ENCODE results near the gene CLDN7.
A peak's percentile ranks its signal among the peaks of the same experiment; 100 is the strongest.

CLDN7 gene

DNA sequence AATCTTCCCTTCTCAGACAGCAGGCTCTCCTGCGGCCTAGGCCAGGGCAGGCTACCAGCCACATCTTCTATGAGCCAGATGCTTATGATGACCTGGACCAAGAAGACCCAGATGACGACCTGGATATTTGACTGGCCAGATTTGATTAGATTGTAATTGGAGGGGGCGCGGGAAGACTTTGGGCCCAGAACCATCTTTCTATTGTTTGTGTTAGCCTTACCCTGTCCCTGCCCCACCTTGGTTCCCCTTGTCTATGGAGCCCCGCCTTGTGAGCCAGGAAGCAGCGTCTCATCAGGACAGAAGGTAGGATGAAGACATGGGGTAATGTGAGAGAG lies 2.8 kb downstream of the CLDN7 start:
- H4K5ac ChIP-seq (ENCODE audit: low read length), result no peak overlapping the region
- H3K79me2 ChIP-seq (ENCODE audit: control insufficient read depth, insufficient read depth, low read length), result peaks cover 25% of the 10 kb centered on the region
- DNase-seq, result no peak
- H3K9ac ChIP-seq (ENCODE audit: low read length), result no peak overlapping the region
- no CpG with 5 or more reads among the region's 6 CpGs for WGBS (ENCODE audit: extremely low coverage, insufficient coverage, low lambda C conversion rate)
- H2BK120ac ChIP-seq (ENCODE audit: low read depth, low read length), result no peak overlapping the region
- no peak overlapping the region for H2BK5ac ChIP-seq (ENCODE audit: low read length)
- H2BK15ac ChIP-seq (replicated peaks; ENCODE audit: low read depth), result no peak overlapping the region
- no peak overlapping the region for H4K8ac ChIP-seq (ENCODE audit: low read depth, low read length)
- H3K4me3 ChIP-seq (ENCODE audit: low read length), result no peak overlapping the region
- H3K79me1 ChIP-seq (ENCODE audit: low read length), result peaks cover 11% of the 10 kb centered on the region
- H3K4me1 ChIP-seq (ENCODE audit: control insufficient read depth, low read depth, low read length), result peaks cover 5% of the 10 kb centered on the region
- H3K36me3 ChIP-seq (ENCODE audit: control insufficient read depth, insufficient read depth, low read length), result peaks cover 4% of the 10 kb centered on the region
- H3K27ac ChIP-seq (ENCODE audit: low read depth, low read length), result no peak overlapping the region
- no peak overlapping the region for H3K18ac ChIP-seq (ENCODE audit: low read length)
- no peak overlapping the region for H2AK5ac ChIP-seq (ENCODE audit: low read length)
- H3K4me2 ChIP-seq (ENCODE audit: low read length), result no peak overlapping the region
- no peak overlapping the region for H3K4ac ChIP-seq (ENCODE audit: low read depth, low read length)
- no peaks in the 10 kb centered on the region for H3K27me3 ChIP-seq (ENCODE audit: insufficient read depth, low read length, poor library complexity)
- no peak overlapping the region for H3K23ac ChIP-seq (ENCODE audit: low read length)
- H3K56ac ChIP-seq (ENCODE audit: low read length), result no peak overlapping the region

DNA sequence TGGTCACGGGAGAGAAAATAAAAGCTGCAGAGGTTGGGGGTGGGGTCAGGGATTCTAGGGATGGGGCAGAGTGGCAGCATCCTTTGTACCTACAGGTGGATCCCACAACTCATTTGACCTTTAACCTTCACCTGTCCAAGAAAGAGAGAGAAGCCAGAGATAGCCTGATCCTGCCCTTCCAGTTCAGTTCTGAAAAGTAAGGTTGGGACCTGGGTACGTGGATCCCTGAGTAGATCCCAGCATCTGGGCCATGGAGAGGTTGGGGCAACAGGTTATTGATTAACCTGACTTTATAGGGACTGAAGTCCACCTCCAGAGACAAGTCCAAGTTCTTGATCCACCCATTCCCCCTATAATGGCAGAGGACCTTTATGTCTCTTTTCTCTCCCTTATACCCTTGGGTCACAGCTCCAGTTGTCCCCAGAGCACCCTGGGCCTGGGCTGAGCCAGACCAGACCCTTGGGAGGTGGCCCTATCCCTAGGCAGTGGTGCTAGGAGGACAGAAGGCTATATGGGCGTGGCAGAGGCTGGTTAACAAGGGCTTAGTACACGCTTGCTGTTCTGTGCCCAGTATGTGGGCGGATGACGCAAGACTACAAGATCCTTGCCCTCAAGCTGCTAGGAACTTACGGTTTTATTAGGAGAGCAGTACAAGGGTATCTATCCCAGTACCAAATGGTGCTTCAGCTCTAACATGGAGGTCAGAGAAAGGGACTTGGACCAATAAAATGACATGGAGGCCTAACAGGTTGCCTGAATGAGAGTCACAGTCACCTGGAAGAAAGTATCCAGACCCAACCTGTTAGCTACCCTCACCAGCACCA lies 3.3 kb downstream of the CLDN7 start:
- Histone ChIP-seq H3K79me1 (ENCODE audit: low read length) (peaks cover 11% of the 10 kb centered on the region), H3K18ac (ENCODE audit: low read length) (no peak overlapping the region), H2BK15ac (replicated peaks; ENCODE audit: low read depth) (no peak overlapping the region), H3K56ac (ENCODE audit: low read length) (no peak overlapping the region), H3K27ac (ENCODE audit: low read depth, low read length) (no peak overlapping the region), H4K8ac (ENCODE audit: low read depth, low read length) (no peak overlapping the region), H3K4me3 (ENCODE audit: low read length) (no peak overlapping the region), H3K4ac (ENCODE audit: low read depth, low read length) (no peak overlapping the region), H3K79me2 (ENCODE audit: control insufficient read depth, insufficient read depth, low read length) (peaks cover 25% of the 10 kb centered on the region), H3K4me2 (ENCODE audit: low read length) (no peak overlapping the region), H3K36me3 (ENCODE audit: control insufficient read depth, insufficient read depth, low read length) (peaks cover 4% of the 10 kb centered on the region), H3K4me1 (ENCODE audit: control insufficient read depth, low read depth, low read length) (peaks cover 5% of the 10 kb centered on the region), H3K23ac (ENCODE audit: low read length) (no peak overlapping the region), H3K27me3 (ENCODE audit: insufficient read depth, low read length, poor library complexity) (no peaks in the 10 kb centered on the region), H2BK5ac (ENCODE audit: low read length) (no peak overlapping the region), H2AK5ac (ENCODE audit: low read length) (no peak overlapping the region), H4K5ac (ENCODE audit: low read length) (no peak overlapping the region), H2BK120ac (ENCODE audit: low read depth, low read length) (no peak overlapping the region), H3K9ac (ENCODE audit: low read length) (no peak overlapping the region)
- no CpG with 5 or more reads among the region's 7 CpGs for WGBS (ENCODE audit: extremely low coverage, insufficient coverage, low lambda C conversion rate)
- no peak for DNase-seq

DNA sequence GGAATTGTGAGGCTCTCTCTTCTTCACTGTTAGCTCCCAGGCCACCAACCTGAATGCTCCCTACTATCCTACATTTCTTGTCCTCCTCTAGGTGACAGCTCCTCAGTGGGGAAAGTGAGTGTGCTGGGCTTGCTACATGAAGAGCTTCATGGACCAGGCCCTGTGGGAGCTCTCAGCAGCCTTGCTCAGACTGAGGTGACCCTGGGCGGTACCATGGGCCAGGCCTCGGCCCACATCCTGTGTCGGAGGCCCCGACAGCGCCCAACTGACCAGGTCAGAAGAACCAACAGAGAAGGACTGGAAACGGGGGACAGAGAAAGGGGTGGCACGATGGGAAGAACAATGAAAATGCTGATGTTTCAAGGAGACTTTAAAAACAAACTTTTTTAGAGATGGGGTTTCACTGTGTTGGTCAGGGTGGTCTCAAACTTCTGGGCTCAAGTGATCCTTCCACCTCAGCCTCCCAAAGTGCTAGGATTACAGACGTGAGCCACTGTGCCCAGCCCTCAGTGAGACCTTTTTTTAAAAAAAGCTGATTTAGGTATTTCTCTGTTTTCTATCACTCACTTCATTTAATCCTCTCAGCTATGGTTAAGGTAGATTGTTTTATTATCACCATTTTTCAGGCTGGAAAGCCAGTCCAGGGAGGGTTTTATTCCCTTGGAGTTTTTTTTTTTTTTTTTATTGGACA lies 5.4 kb downstream of the CLDN7 start:
- no peak overlapping the region for H4K5ac ChIP-seq (ENCODE audit: low read length)
- no peak overlapping the region for H3K23ac ChIP-seq (ENCODE audit: low read length)
- no peak overlapping the region for H3K4me3 ChIP-seq (ENCODE audit: low read length)
- H2BK5ac ChIP-seq (ENCODE audit: low read length), result no peak overlapping the region
- peaks cover 11% of the 10 kb centered on the region for H3K79me1 ChIP-seq (ENCODE audit: low read length)
- peaks cover 4% of the 10 kb centered on the region for H3K36me3 ChIP-seq (ENCODE audit: control insufficient read depth, insufficient read depth, low read length)
- H2BK15ac ChIP-seq (replicated peaks; ENCODE audit: low read depth), result no peak overlapping the region
- no CpG with 5 or more reads among the region's 8 CpGs for WGBS (ENCODE audit: extremely low coverage, insufficient coverage, low lambda C conversion rate)
- H3K4ac ChIP-seq (ENCODE audit: low read depth, low read length), result no peak overlapping the region
- no peak overlapping the region for H3K9ac ChIP-seq (ENCODE audit: low read length)
- H3K79me2 ChIP-seq (ENCODE audit: control insufficient read depth, insufficient read depth, low read length), result peaks cover 30% of the 10 kb centered on the region
- DNase-seq, result no peak
- H3K4me2 ChIP-seq (ENCODE audit: low read length), result no peak overlapping the region
- H2AK5ac ChIP-seq (ENCODE audit: low read length), result no peak overlapping the region
- peaks cover 5% of the 10 kb centered on the region for H3K4me1 ChIP-seq (ENCODE audit: control insufficient read depth, low read depth, low read length)
- H4K8ac ChIP-seq (ENCODE audit: low read depth, low read length), result no peak overlapping the region
- no peaks in the 10 kb centered on the region for H3K27me3 ChIP-seq (ENCODE audit: insufficient read depth, low read length, poor library complexity)
- H3K56ac ChIP-seq (ENCODE audit: low read length), result no peak overlapping the region
- no peak overlapping the region for H2BK120ac ChIP-seq (ENCODE audit: low read depth, low read length)
- no peak overlapping the region for H3K27ac ChIP-seq (ENCODE audit: low read depth, low read length)
- no peak overlapping the region for H3K18ac ChIP-seq (ENCODE audit: low read length)

DNA sequence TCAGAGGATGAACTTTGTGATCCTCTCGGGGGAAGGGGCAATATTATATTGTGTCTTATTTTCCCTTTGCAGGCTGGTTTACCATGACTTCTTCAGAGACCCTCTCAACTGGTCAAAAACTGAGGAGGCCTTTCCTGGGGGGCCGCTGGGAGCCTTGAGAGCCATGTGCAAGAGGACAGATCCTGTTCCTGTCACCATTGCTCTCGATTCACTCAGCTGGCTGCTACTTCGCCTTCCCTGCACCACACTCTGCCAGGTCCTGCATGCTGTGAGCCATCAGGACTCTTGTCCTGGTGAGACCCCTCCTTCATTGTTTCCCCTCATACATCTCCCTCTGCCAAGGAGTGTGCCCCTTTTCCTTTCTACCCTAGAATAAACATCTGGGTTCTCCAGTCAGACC lies 7.8 kb downstream of the CLDN7 start:
- H3K36me3 ChIP-seq (ENCODE audit: control insufficient read depth, insufficient read depth, low read length), result peaks cover 4% of the 10 kb centered on the region
- no peak overlapping the region for H2BK15ac ChIP-seq (replicated peaks; ENCODE audit: low read depth)
- WGBS (ENCODE audit: extremely low coverage, insufficient coverage, low lambda C conversion rate), result no CpG with 5 or more reads among the region's 4 CpGs

DNA sequence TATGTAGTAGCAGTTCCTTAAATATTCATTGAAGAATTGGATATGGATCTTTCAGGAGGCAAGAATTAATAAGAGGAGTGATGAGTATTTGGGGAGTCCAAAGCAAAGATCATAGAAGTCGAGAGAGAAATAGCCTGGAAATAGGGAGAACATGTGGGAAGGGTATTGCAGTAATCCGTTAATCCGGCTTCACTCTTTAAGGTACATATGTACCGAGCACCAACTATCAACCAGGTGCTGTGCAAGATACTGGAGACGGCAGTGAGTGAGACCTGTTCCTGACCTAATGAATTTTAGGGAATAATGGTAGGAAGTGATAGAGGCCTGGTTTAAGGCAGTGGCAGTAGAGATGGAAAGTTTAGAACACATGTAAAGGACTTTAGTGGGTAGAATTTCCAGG lies 9.2 kb downstream of the CLDN7 start:
- Histone ChIP-seq H3K4ac (ENCODE audit: low read depth, low read length) (no peak overlapping the region), H2BK120ac (ENCODE audit: low read depth, low read length) (no peak overlapping the region), H4K8ac (ENCODE audit: low read depth, low read length) (no peak overlapping the region), H3K79me2 (ENCODE audit: control insufficient read depth, insufficient read depth, low read length) (peaks cover 38% of the 10 kb centered on the region), H3K27me3 (ENCODE audit: insufficient read depth, low read length, poor library complexity) (no peaks in the 10 kb centered on the region), H2BK5ac (ENCODE audit: low read length) (no peak overlapping the region), H3K23ac (ENCODE audit: low read length) (no peak overlapping the region), H3K36me3 (ENCODE audit: control insufficient read depth, insufficient read depth, low read length) (peaks cover 2% of the 10 kb centered on the region), H3K4me2 (ENCODE audit: low read length) (no peak overlapping the region), H3K4me1 (ENCODE audit: control insufficient read depth, low read depth, low read length) (peaks cover 3% of the 10 kb centered on the region), H3K9ac (ENCODE audit: low read length) (peak overlapping the region; percentile 89), H2AK5ac (ENCODE audit: low read length) (no peak overlapping the region), H3K79me1 (ENCODE audit: low read length) (peaks cover 9% of the 10 kb centered on the region), H3K56ac (ENCODE audit: low read length) (peak overlapping the region; percentile 96), H2BK15ac (replicated peaks; ENCODE audit: low read depth) (no peak overlapping the region), H3K27ac (ENCODE audit: low read depth, low read length) (no peak overlapping the region), H3K18ac (ENCODE audit: low read length) (no peak overlapping the region), H4K5ac (ENCODE audit: low read length) (no peak overlapping the region), H3K4me3 (ENCODE audit: low read length) (no peak overlapping the region)
- no CpG with 5 or more reads among the region's 5 CpGs for WGBS (ENCODE audit: extremely low coverage, insufficient coverage, low lambda C conversion rate)
- no peak for DNase-seq

More for the DNA sequence above, 7.8 kb downstream of the CLDN7 start:
- Histone ChIP-seq H4K8ac (ENCODE audit: low read depth, low read length) (no peak overlapping the region), H3K79me2 (ENCODE audit: control insufficient read depth, insufficient read depth, low read length) (peaks cover 29% of the 10 kb centered on the region), H2AK5ac (ENCODE audit: low read length) (no peak overlapping the region), H4K5ac (ENCODE audit: low read length) (no peak overlapping the region), H3K79me1 (ENCODE audit: low read length) (peaks cover 4% of the 10 kb centered on the region), H3K27ac (ENCODE audit: low read depth, low read length) (no peak overlapping the region), H3K9ac (ENCODE audit: low read length) (no peak overlapping the region), H3K4me3 (ENCODE audit: low read length) (no peak overlapping the region), H3K4ac (ENCODE audit: low read depth, low read length) (no peak overlapping the region), H3K23ac (ENCODE audit: low read length) (no peak overlapping the region), H2BK120ac (ENCODE audit: low read depth, low read length) (no peak overlapping the region), H3K4me2 (ENCODE audit: low read length) (no peak overlapping the region), H3K18ac (ENCODE audit: low read length) (no peak overlapping the region), H3K4me1 (ENCODE audit: control insufficient read depth, low read depth, low read length) (peaks cover 3% of the 10 kb centered on the region), H2BK5ac (ENCODE audit: low read length) (no peak overlapping the region), H3K56ac (ENCODE audit: low read length) (peak overlapping the region; percentile 46), H3K27me3 (ENCODE audit: insufficient read depth, low read length, poor library complexity) (no peaks in the 10 kb centered on the region)
- DNase-seq, result no peak
